IPS DF 19.7 (cell line): ENCODE data around the gene ELFN2.

Source experiments
- DNase-seq: peaks from one replicate; pipeline ENCODE4 v3.0.0-alpha.2; 2013; ENCODE audit warnings: low read depth, low spot score

The ELFN2 gene

GRCh38 chr22:37384691-37385090 lies 42.6 kb downstream of the ELFN2 start:
- no peak for DNase-seq

- no peak for DNase-seq
Measured at GRCh38 chr22:37383341-37383740, 43.9 kb downstream of the ELFN2 start.

GRCh38 chr22:37381489-37381888 lies 45.8 kb downstream of the ELFN2 start:
- no peak for DNase-seq

GRCh38 chr22:37379722-37380121 lies 47.6 kb downstream of the ELFN2 start:
- no peak for DNase-seq

GRCh38 chr22:37379085-37379484 lies 48.2 kb downstream of the ELFN2 start:
- no peak for DNase-seq

GRCh38 chr22:37378642-37379058 lies 48.6 kb downstream of the ELFN2 start:
- DNase-seq = no peak

- no peak for DNase-seq
Measured at GRCh38 chr22:37377927-37378326, 49.4 kb downstream of the ELFN2 start.

GRCh38 chr22:37377138-37377537 lies 50.1 kb downstream of the ELFN2 start:
- no peak for DNase-seq

- no peak for DNase-seq
Measured at GRCh38 chr22:37376643-37377042, 50.6 kb downstream of the ELFN2 start.

- no peak for DNase-seq
Measured at GRCh38 chr22:37375801-37376200, 51.5 kb downstream of the ELFN2 start.

GRCh38 chr22:37374571-37374970 lies 52.7 kb downstream of the ELFN2 start:
- no peak for DNase-seq

- DNase-seq = no peak
Measured at GRCh38 chr22:37373451-37373850, 53.8 kb downstream of the ELFN2 start.

- no peak for DNase-seq
Measured at GRCh38 chr22:37371911-37372310, 55.4 kb downstream of the ELFN2 start.

GRCh38 chr22:37371491-37371890 lies 55.8 kb downstream of the ELFN2 start:
- DNase-seq = no peak

- DNase-seq = no peak
Measured at GRCh38 chr22:37370306-37370979, 56.8 kb downstream of the ELFN2 start.

- DNase-seq = no peak
Measured at GRCh38 chr22:37369483-37369882, 57.8 kb downstream of the ELFN2 start.

GRCh38 chr22:37368058-37368457 lies 59.2 kb downstream of the ELFN2 start:
- no peak for DNase-seq

GRCh38 chr22:37366601-37367000 lies 60.7 kb downstream of the ELFN2 start:
- DNase-seq = no peak

- DNase-seq = no peak
Measured at GRCh38 chr22:37365950-37366349, 61.3 kb downstream of the ELFN2 start.

GRCh38 chr22:37363261-37363992 lies 63.9 kb downstream of the ELFN2 start:
- no peak for DNase-seq

GRCh38 chr22:37362621-37363020 lies 64.7 kb downstream of the ELFN2 start:
- no peak for DNase-seq

- no peak for DNase-seq
Measured at GRCh38 chr22:37358917-37359316, 68.4 kb downstream of the ELFN2 start.

- DNase-seq = no peak
Measured at GRCh38 chr22:37358386-37358785, 68.9 kb downstream of the ELFN2 start.
